HG03354 (cell line): Measurements from ENCODE around the gene TMEM132E.

Experiments used
- ATAC-seq: cut with Tn5 transposase; IDR thresholded peaks from one replicate; pipeline ENCODE4 v1.9.1; 2021; ENCODE audit warnings: mild to moderate bottlenecking; ENCODE audit not compliant: unreplicated experiment, poor library complexity, severe bottlenecking

TMEM132E gene

DNA sequence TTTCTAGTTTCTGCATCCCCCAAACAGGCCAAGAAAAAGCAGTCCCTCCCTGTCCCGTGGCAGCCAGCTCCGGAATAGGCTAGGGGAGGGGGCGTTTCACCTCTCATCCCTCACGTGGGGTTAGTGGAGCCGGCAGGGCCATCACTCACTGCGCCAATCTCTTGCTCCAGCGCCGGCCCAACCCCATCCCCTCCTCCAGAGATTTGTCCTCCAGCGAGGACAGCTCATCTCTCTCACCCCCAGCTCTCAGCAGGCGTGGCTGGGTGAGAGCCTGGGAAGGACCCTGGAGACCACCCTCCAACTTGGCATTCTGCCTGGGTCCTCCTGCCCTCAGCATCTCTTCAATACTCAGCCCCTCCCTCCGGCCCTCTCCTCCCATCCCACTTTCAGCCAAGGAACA, 74.1 kb downstream of the TMEM132E start:
- no peak for ATAC-seq

GRCh38 chr17:34654276-34654880, 75.0 kb downstream of the TMEM132E start:
- ATAC-seq = no peak

DNA sequence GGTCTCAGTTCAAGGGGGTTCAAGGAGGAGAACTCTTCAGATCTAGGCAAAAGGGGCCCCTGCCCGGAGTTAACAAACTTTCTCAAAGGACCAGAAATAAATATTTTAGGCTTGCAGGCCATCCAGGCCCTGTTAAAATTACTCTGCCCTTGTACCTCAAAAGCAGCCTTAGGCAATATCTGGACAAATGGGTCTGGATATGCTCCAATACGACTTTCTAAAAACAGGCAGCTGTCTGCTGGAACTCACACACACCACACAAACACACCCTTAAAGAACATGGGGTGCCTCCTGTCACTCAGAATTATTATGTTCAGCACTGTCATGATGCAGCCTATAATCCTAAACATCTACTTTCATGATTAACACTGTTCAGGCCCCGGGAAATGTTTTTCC, 75.5 kb downstream of the TMEM132E start:
- ATAC-seq = no peak

DNA sequence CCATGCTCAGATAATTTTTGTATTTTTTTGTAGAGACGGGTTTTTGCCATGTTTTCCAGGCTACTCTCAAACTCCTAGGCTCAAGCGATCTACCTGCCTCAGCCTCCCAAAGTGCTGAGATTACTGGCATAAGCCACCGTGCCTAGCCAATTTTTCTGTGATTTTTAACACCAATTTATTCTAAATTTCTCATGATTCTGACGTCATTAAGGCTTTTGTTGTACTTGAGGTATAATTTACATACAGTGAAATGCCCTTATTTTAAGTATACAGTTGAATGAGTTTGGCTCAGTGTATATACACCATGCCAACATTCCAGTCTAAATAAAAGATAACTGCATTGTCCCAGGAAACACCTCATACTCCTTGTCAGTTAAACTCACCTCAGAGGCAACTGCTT, 77.4 kb downstream of the TMEM132E start:
- ATAC-seq = no peak

GRCh38 chr17:34658811-34659560, 79.6 kb downstream of the TMEM132E start:
- ATAC-seq = no peak

DNA sequence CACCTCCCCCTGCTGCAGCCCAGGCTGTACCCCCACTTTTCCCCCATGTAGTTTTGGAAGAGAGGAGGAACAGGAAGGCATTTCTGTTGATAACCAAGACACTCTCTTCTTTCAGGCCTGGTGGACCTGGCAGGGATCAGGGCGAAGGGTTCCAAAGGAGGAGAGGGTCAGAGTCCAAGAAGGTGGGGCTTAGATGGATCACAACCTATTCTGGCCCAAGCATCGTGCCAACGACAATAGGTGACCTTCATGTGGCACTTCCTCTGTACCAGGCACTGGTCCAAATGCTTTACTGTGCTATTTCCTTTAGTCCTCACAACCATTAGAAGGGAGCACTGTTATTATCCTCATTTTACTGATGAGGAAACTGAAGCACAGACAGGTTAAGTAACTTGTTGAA, 84.3 kb downstream of the TMEM132E start:
- ATAC-seq = no peak

- ATAC-seq = no peak
Measured at GRCh38 chr17:34665150-34665806, 85.9 kb downstream of the TMEM132E start.

GRCh38 chr17:34665819-34666763, 86.7 kb downstream of the TMEM132E start:
- no peak for ATAC-seq

GRCh38 chr17:34667656-34668055, 88.3 kb downstream of the TMEM132E start:
- no peak for ATAC-seq

- ATAC-seq = no peak
Measured at GRCh38 chr17:34668206-34668605, 88.8 kb downstream of the TMEM132E start.

DNA sequence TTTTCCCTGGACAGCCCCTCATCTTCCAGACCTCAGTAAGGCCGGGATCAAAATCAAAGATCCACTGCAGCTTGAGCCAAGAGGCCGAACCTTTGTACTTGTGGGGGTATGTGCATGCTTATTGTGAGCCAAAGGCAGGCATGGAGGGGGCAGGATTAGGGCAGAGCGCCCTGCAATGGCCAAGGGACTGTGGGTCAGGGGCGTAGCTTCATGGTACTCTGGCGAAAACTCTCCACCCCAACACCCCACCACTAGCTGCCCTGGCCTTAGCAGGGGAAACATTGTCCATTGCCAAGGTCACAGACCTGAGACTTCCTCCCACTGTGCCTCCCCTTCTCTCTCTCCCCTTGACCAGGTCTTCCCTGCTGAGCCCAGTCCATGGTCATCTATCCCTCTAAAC, 90.1 kb downstream of the TMEM132E start:
- ATAC-seq = no peak

- ATAC-seq = no peak
Measured at GRCh38 chr17:34670618-34671017, 91.2 kb downstream of the TMEM132E start.

GRCh38 chr17:34671191-34671590, 91.8 kb downstream of the TMEM132E start:
- no peak for ATAC-seq

GRCh38 chr17:34672176-34672785, 92.9 kb downstream of the TMEM132E start:
- no peak for ATAC-seq

DNA sequence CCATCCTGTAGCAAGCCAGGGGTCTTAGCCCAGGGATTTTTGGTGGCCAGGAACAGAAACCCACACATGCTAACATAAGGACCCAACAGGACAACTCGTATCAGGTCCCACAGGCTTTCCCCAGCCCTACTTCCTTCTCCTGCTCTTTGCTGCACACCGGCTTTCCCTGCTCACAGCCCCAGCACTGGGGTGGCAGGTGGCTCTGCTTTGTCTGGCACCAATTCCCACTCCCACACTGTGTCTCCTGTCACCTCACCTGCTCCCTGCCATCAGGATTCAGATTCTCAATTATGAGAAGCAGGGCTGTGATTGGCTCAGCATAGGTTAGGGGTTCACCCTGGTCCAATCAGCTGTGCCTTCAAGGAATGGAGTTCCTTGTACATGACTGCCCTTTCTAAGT, 94.1 kb downstream of the TMEM132E start:
- no peak for ATAC-seq

DNA sequence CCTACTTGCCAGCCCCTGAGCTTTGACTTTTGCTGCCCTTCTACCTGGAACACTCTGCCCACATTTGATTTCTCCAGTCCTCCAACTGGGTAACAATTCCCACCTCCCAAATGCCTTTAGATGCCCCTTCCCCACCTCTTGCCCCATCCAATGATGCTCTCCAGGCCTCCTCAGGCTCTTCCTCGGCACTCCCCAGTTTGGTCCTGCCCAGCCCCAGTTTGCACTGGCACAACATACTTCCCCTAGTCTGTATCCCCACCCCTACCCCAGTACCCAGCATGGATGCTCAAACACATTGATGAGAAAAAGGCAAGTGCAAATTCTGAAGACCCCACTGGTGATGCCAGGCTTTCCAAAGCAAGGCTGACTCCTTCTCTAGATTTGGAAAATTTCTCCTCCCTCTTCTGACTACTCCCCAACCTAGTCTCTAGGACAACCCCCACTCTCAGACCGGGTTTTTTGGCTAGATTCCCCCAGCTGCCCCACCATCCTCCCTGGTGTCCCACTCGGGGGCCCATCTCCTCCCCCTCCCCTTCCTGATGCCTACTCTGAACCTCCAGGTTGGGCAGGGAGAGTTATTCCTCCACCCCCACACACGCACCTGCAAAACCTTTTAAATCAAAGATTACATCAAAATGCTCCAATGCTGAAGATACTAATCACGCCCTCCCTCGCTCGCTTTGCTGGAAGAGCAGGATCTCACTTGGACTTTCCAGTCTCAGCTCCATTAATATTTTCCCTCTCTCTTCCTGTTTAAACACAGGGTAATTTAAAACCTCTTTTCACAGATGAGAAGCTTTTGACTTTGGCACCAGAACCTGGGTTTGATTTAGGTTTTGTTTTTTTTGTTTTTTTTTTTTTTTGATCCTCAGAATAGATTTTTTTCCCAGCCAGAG, 94.9 kb downstream of the TMEM132E start:
- no peak for ATAC-seq

DNA sequence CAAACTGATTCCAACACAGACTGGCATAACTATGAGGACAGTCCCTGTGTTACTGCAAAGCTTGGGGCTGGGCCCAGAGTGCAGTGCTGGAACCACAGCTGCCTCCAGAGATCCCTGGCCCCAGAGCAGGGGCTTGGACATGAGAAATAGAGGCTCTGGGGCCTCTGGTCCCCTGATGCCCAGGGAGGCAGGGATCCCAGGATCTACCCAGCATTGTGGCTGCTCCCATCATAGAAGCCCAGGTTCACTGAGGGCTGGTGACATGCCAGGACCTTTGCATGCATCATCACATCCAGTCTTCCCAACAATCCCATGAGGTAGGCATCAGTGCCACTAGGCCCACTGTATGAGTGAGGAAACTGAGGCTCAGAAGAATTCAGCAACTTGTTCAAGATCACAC, 95.8 kb downstream of the TMEM132E start:
- ATAC-seq = no peak

GRCh38 chr17:34675605-34676004, 96.2 kb downstream of the TMEM132E start:
- no peak for ATAC-seq

DNA sequence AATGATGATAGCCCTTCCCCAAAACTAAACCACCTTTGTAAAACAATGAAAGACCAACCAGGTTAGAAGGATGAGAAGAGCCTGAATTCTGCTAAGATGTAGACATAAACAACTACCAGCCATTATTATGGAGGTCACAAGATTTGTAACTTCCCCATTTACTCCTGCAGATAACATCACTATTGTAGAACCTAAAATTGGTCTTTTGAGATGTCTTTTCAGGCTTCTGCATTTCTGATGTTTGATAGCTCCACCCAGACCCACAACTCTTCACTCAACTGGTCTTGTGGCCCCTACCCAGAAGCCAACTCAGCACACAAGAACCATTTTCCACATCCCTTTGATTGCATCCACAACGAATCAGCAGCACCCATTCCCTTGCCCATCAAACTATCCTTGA, 100.8 kb downstream of the TMEM132E start:
- no peak for ATAC-seq
